ENCODE results near the gene LAMA2. TPM values are rescaled to one million over a fixed set of nuclear protein-coding genes. Genes with fewer than 3 reads are reported as not detected.
A peak's percentile ranks its signal among the peaks of the same experiment; 100 is the strongest.

The LAMA2 gene
- total RNA-seq, 1 donor from 2014 or later: 54.0 TPM

- H3K27ac Mint-ChIP-seq: no peak overlapping the region
- H3K4me3 Mint-ChIP-seq: no peak overlapping the region
- no peaks in the 10 kb centered on the region for H3K9me3 Mint-ChIP-seq
- no peaks in the 10 kb centered on the region for H3K36me3 Mint-ChIP-seq
- DNase-seq (ENCODE audit: extremely low spot score, unreplicated experiment): no peak
- no peak for TF ChIP-seq CTCF (conservative IDR thresholded peaks at IDR 0.05)
- no peaks in the 10 kb centered on the region for H3K27me3 Mint-ChIP-seq
- H3K4me1 Mint-ChIP-seq (ENCODE audit: unreplicated experiment): peaks cover 10% of the 10 kb centered on the region
Measured at GRCh38 chr6:129240492-129240853, 357.5 kb downstream of the LAMA2 start.

- no peaks in the 10 kb centered on the region for H3K36me3 Mint-ChIP-seq
- TF ChIP-seq CTCF (conservative IDR thresholded peaks at IDR 0.05): no peak
- no peak overlapping the region for H3K27ac Mint-ChIP-seq
- peaks cover 4% of the 10 kb centered on the region for H3K4me1 Mint-ChIP-seq (ENCODE audit: unreplicated experiment)
- DNase-seq (ENCODE audit: extremely low spot score, unreplicated experiment): no peak
- H3K27me3 Mint-ChIP-seq: peaks cover 7% of the 10 kb centered on the region
- H3K4me3 Mint-ChIP-seq: no peak overlapping the region
- no peaks in the 10 kb centered on the region for H3K9me3 Mint-ChIP-seq
Measured at GRCh38 chr6:129242546-129242945, 359.6 kb downstream of the LAMA2 start.

- no peak for DNase-seq (ENCODE audit: extremely low spot score, unreplicated experiment)
- H3K36me3 Mint-ChIP-seq: no peaks in the 10 kb centered on the region
- H3K9me3 Mint-ChIP-seq: no peaks in the 10 kb centered on the region
- H3K4me3 Mint-ChIP-seq: no peak overlapping the region
- H3K27me3 Mint-ChIP-seq: peaks cover 7% of the 10 kb centered on the region
- TF ChIP-seq CTCF (conservative IDR thresholded peaks at IDR 0.05): no peak
- H3K27ac Mint-ChIP-seq: no peak overlapping the region
- H3K4me1 Mint-ChIP-seq (ENCODE audit: unreplicated experiment): peaks cover 4% of the 10 kb centered on the region
Measured at GRCh38 chr6:129243377-129243776, 360.4 kb downstream of the LAMA2 start.

- DNase-seq (ENCODE audit: extremely low spot score, unreplicated experiment): no peak
- no peak for TF ChIP-seq CTCF (conservative IDR thresholded peaks at IDR 0.05)
- Mint-ChIP-seq H3K9me3 (no peaks in the 10 kb centered on the region), H3K27me3 (peaks cover 23% of the 10 kb centered on the region), H3K4me3 (no peak overlapping the region), H3K27ac (no peak overlapping the region), H3K4me1 (ENCODE audit: unreplicated experiment) (peaks cover 13% of the 10 kb centered on the region), H3K36me3 (no peaks in the 10 kb centered on the region)
Measured at GRCh38 chr6:129248946-129249345, 366.0 kb downstream of the LAMA2 start.

- H3K36me3 Mint-ChIP-seq: peaks cover 3% of the 10 kb centered on the region
- H3K4me1 Mint-ChIP-seq (ENCODE audit: unreplicated experiment): peaks cover 13% of the 10 kb centered on the region
- peak; percentile 88 for TF ChIP-seq CTCF (conservative IDR thresholded peaks at IDR 0.05)
- no peaks in the 10 kb centered on the region for H3K9me3 Mint-ChIP-seq
- peak overlapping the region; percentile 18 for H3K4me3 Mint-ChIP-seq
- no peak for DNase-seq (ENCODE audit: extremely low spot score, unreplicated experiment)
- H3K27ac Mint-ChIP-seq: peak overlapping the region; percentile 27
- peaks cover 23% of the 10 kb centered on the region for H3K27me3 Mint-ChIP-seq
Measured at GRCh38 chr6:129251669-129252376, 368.9 kb downstream of the LAMA2 start.

Data from type B pancreatic cell (in vitro differentiated cells).